ENCODE measurements around the gene GPALPP1. TPM values are rescaled to one million over a fixed set of nuclear protein-coding genes. Genes with fewer than 3 reads are reported as not detected.
"Not testable (repeated sequence)": the region's sequence is repeated elsewhere in the genome, so short reads cannot be mapped to it uniquely, and the experiment has no call there.

The GPALPP1 gene
- total RNA-seq, 2 experiments from 2014 or later = 31.8 to 34.1 TPM

GRCh38 chr13:45019981-45020380 is 30.6 kb downstream of the GPALPP1 start:
- H3K36me3 Mint-ChIP-seq (ENCODE audit: low read depth) = peaks cover 22% of the 10 kb centered on the region
- POLR2A ChIA-PET, H3K27me3 Mint-ChIP-seq, CTCF ChIA-PET, H3K4me1 Mint-ChIP-seq, H3K9me3 Mint-ChIP-seq, H3K27ac Mint-ChIP-seq, DNase-seq, H3K4me3 Mint-ChIP-seq: not testable (repeated sequence)

DNA sequence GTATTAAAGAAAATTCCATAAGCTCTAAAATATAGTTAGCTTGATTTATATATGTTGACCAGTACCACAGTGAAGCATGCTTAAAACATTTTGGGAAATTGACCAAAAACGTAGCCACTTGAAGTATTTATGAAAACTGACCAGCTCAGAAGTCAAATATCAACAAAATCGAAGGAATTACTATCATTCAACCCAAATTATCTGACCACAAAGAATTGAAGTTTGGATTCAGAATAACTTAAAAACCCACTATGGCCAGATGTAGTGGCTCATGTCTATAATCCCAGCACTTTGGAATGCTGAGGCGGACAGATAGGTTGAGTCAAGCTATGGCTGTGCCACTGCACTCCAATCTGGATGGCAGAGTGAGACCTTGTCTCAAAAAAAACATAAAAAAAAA is 31.9 kb downstream of the GPALPP1 start:
- no peaks in the 10 kb centered on the region for H3K9me3 Mint-ChIP-seq
- H3K27ac Mint-ChIP-seq = no peak overlapping the region
- no peaks in the 10 kb centered on the region for H3K27me3 Mint-ChIP-seq
- no peaks in the 10 kb centered on the region for H3K4me1 Mint-ChIP-seq
- DNase-seq = no peak
- POLR2A ChIA-PET = no interaction called here
- CTCF ChIA-PET = no interaction called here
- no peak overlapping the region for H3K4me3 Mint-ChIP-seq
- H3K36me3 Mint-ChIP-seq (ENCODE audit: low read depth) = peaks cover 18% of the 10 kb centered on the region

- peaks cover 16% of the 10 kb centered on the region for H3K36me3 Mint-ChIP-seq (ENCODE audit: low read depth)
- no peaks in the 10 kb centered on the region for H3K4me1 Mint-ChIP-seq
- H3K4me3 Mint-ChIP-seq = no peak overlapping the region
- CTCF ChIA-PET = interaction anchor here (0.7 kb wide), 1 partner anchor 1607 kb away, joined by 3 read pairs; no protein-coding TSS in a partner anchor
- H3K27me3 Mint-ChIP-seq = no peaks in the 10 kb centered on the region
- H3K27ac Mint-ChIP-seq = no peak overlapping the region
- H3K9me3 Mint-ChIP-seq = no peaks in the 10 kb centered on the region
- POLR2A ChIA-PET = no interaction called here
- no peak for DNase-seq
Measured at GRCh38 chr13:45024847-45025246, 35.5 kb downstream of the GPALPP1 start.

GRCh38 chr13:45034342-45034741 is 45.0 kb downstream of the GPALPP1 start:
- DNase-seq = no peak
- H3K9me3 Mint-ChIP-seq = no peaks in the 10 kb centered on the region
- H3K36me3 Mint-ChIP-seq (ENCODE audit: low read depth) = no peaks in the 10 kb centered on the region
- no peak overlapping the region for H3K4me3 Mint-ChIP-seq
- H3K4me1 Mint-ChIP-seq = no peaks in the 10 kb centered on the region
- no peaks in the 10 kb centered on the region for H3K27me3 Mint-ChIP-seq
- POLR2A ChIA-PET = no interaction called here
- no peak overlapping the region for H3K27ac Mint-ChIP-seq
- CTCF ChIA-PET = no interaction called here

DNA sequence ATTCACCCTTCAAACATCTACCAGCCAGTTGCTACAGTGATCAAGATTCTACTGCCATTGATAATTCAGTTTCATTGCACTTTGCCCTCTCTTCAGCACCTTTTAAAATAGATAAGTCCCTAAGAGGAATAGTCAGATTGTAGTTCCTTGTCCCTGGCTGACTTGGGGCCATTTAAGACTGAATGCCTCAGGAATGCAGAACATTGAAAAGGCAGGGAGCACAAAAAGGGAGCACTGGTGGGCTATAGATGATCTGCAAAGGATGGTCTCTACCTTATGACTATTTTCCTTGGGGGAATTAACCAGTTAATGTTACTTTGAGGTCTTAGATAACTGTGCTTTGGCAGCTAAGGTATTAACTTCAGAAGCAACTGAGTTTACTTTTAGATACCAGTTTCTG is 46.9 kb downstream of the GPALPP1 start:
- DNase-seq = no peak
- Mint-ChIP-seq H3K27me3 (no peaks in the 10 kb centered on the region), H3K9me3 (no peaks in the 10 kb centered on the region), H3K36me3 (ENCODE audit: low read depth) (no peaks in the 10 kb centered on the region), H3K4me1 (peaks cover 3% of the 10 kb centered on the region), H3K27ac (no peak overlapping the region), H3K4me3 (no peak overlapping the region)
- CTCF ChIA-PET = interaction anchor here (0.5 to 1.4 kb wide), 3 partner anchors 11 to 513 kb away, joined by 3 to 5 read pairs (median 3); no protein-coding TSS in a partner anchor
- POLR2A ChIA-PET = no interaction called here

GRCh38 chr13:45040173-45040572 is 50.8 kb downstream of the GPALPP1 start:
- DNase-seq = no peak
- Mint-ChIP-seq H3K4me1 (peaks cover 3% of the 10 kb centered on the region), H3K9me3 (no peaks in the 10 kb centered on the region), H3K27me3 (peaks cover 2% of the 10 kb centered on the region), H3K4me3 (no peak overlapping the region), H3K27ac (no peak overlapping the region), H3K36me3 (ENCODE audit: low read depth) (no peaks in the 10 kb centered on the region)
- ChIA-PET POLR2A (interaction anchor here (0.6 kb wide), 1 partner anchor 292 kb away, joined by 3 read pairs; no protein-coding TSS in a partner anchor), CTCF (no interaction called here)

GRCh38 chr13:45040622-45041021 is 51.3 kb downstream of the GPALPP1 start:
- H3K4me3 Mint-ChIP-seq = no peak overlapping the region
- no peak overlapping the region for H3K27ac Mint-ChIP-seq
- no peak for DNase-seq
- ChIA-PET POLR2A (interaction anchor here (0.6 kb wide), 1 partner anchor 292 kb away, joined by 3 read pairs; no protein-coding TSS in a partner anchor), CTCF (no interaction called here)
- H3K27me3 Mint-ChIP-seq = peaks cover 2% of the 10 kb centered on the region
- H3K9me3 Mint-ChIP-seq = no peaks in the 10 kb centered on the region
- H3K36me3 Mint-ChIP-seq (ENCODE audit: low read depth) = no peaks in the 10 kb centered on the region
- H3K4me1 Mint-ChIP-seq = peaks cover 3% of the 10 kb centered on the region

DNA sequence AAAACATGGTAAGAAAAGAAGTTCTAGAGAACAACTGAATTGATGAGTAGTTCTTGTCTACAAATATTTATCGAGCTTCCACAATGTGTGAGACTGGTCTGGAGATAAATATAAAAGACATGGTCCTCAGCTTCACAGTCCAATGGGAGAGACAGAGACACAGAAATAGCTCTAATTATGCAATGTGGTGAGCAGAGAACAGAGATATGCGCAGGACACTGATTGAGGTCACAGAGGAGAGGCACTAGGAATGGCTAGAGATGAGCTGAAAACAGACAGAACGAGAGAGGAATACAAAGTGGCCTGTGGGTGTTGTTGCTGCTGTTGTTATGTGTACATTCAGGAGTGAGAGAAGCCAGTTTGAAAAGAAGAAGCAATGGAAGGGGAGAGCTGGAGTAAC is 53.2 kb downstream of the GPALPP1 start:
- POLR2A ChIA-PET = no interaction called here
- peaks cover 14% of the 10 kb centered on the region for H3K27me3 Mint-ChIP-seq
- CTCF ChIA-PET = interaction anchor here (0.6 to 1.5 kb wide), 2 partner anchors 238 to 1428 kb away, joined by 4 read pairs; no protein-coding TSS in a partner anchor
- no peaks in the 10 kb centered on the region for H3K36me3 Mint-ChIP-seq (ENCODE audit: low read depth)
- H3K4me1 Mint-ChIP-seq = peaks cover 10% of the 10 kb centered on the region
- H3K27ac Mint-ChIP-seq = no peak overlapping the region
- no peak for DNase-seq
- no peak overlapping the region for H3K4me3 Mint-ChIP-seq
- H3K9me3 Mint-ChIP-seq = no peaks in the 10 kb centered on the region

DNA sequence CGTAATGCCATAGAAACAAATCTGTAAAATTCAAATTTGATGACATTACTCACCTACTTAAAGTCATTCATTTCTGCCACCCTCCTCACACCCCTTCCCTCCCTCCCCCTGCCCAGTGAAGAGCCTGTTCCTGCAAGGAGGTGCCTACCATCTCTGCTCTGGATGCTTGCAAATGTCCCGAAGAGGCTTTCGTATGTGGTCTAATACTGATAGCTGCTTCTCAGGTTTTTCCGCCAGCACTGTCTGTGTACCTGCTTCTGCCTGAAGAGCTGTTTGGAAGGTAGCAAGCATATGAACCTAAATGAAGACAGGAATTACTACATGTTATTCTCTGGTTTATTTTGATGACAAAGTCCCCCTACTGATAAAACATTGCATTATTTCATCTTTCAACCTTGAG is 57.1 kb downstream of the GPALPP1 start:
- Mint-ChIP-seq H3K4me3 (peak overlapping the region; percentile 69), H3K27ac (no peak overlapping the region), H3K36me3 (ENCODE audit: low read depth) (no peaks in the 10 kb centered on the region), H3K4me1 (peaks cover 26% of the 10 kb centered on the region), H3K9me3 (no peaks in the 10 kb centered on the region), H3K27me3 (peaks cover 26% of the 10 kb centered on the region)
- POLR2A ChIA-PET = no interaction called here
- no peak for DNase-seq
- CTCF ChIA-PET = interaction anchor here (0.6 to 3.8 kb wide), 11 partner anchors 10 to 316 kb away, joined by 3 to 16 read pairs (median 4); no protein-coding TSS in a partner anchor

DNA sequence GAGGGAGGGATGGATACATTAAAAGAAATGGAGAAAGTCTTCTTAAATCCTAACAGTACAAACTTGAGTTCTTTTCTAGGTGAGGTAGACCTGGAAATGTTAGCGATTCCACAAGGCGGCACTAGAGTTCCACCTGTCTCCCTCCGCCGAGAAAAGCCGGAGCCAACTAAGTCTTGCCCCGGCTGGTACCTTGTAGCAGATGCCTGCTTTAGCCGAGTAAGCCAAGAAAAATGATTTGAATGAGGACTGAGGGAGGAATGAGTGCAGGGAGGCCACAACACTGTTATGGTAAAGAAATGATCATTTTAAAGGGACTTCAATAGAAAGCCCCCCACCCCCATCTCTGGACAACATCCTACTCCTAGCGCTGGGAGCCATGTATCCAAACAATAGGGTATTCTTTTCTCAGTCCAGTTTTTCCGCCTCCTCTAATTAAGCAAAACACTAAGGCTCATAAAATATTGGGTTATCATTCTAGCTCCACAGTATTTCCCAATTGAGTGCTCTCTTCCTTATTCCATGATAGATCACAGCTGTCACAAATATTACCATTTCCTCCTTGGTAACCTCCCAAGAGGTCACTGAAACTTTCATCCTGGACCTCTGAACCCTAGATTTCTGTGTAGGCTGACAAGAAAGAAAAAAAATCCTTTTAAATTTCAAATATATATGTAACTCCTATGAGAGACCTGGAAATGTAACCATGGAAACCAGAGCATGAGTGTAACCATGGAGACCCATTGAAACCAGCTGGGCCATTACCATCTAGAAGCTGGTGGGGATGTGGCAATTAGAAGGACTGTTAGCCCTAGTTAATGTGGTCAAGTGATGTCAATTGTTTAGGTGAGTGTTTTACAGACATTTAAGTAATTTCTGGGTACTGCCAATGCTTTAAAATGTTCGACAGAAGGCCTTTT is 58.3 kb downstream of the GPALPP1 start:
- Mint-ChIP-seq H3K4me3 (peak overlapping the region; percentile 69), H3K27me3 (peaks cover 28% of the 10 kb centered on the region), H3K4me1 (peaks cover 26% of the 10 kb centered on the region), H3K9me3 (no peaks in the 10 kb centered on the region), H3K27ac (no peak overlapping the region), H3K36me3 (ENCODE audit: low read depth) (no peaks in the 10 kb centered on the region)
- POLR2A ChIA-PET = no interaction called here
- CTCF ChIA-PET = interaction anchor here (0.5 to 3.8 kb wide), 13 partner anchors 11 to 491 kb away, joined by 3 to 16 read pairs (median 3); no protein-coding TSS in a partner anchor
- DNase-seq = peak; percentile 82

DNA sequence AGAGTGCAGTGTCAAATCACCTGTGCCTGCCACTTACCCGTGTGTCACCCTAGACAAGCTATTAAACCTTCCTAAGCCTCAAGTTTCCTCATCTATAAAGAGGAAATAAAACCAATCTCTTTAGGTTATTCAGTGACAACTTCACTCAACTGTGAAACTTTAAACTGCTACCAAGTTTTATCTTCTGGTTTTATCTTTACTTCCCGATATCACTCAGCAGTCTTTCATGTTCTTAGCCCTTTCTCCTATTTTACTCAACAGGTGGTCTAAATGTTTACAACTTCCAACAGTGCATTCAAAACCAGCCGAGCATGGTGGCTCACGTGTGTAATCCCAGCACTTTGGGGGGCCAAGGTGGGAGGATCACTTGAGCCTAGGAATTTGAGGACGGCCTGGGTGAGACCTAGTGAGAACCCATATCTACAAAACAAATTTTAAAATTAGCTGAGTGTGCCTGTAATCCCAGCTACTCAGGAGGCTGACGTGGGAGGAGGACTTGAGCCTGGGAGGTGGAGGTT is 59.6 kb downstream of the GPALPP1 start:
- no peak overlapping the region for H3K27ac Mint-ChIP-seq
- ChIA-PET CTCF (interaction anchor here (1.3 kb wide), 1 partner anchor 159 kb away, joined by 3 read pairs; no protein-coding TSS in a partner anchor), POLR2A (no interaction called here)
- no peaks in the 10 kb centered on the region for H3K9me3 Mint-ChIP-seq
- H3K36me3 Mint-ChIP-seq (ENCODE audit: low read depth) = no peaks in the 10 kb centered on the region
- no peak for DNase-seq
- peaks cover 27% of the 10 kb centered on the region for H3K27me3 Mint-ChIP-seq
- peaks cover 26% of the 10 kb centered on the region for H3K4me1 Mint-ChIP-seq
- H3K4me3 Mint-ChIP-seq = no peak overlapping the region

DNA sequence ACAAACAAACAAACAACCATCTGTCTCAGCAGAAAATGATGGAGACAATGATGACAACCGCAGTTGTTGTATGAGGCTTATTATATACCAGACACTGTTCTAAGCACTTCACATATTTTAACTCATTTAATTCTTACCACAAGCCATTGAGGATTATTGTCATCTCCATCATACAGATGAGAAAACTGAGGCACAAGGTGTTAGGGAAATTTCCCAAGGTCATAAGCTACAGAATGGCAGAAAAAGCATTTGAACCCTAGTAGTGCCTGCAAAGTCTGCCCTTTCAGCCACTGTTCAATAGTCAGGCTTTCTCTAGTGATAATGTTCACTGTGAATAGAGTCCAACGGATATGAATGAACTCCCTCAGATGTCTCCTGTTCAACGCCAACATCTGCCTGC is 60.1 kb downstream of the GPALPP1 start:
- Mint-ChIP-seq H3K27ac (no peak overlapping the region), H3K4me1 (peaks cover 26% of the 10 kb centered on the region), H3K4me3 (no peak overlapping the region), H3K36me3 (ENCODE audit: low read depth) (no peaks in the 10 kb centered on the region), H3K27me3 (peaks cover 26% of the 10 kb centered on the region), H3K9me3 (no peaks in the 10 kb centered on the region)
- DNase-seq = no peak
- ChIA-PET CTCF (no interaction called here), POLR2A (no interaction called here)

DNA sequence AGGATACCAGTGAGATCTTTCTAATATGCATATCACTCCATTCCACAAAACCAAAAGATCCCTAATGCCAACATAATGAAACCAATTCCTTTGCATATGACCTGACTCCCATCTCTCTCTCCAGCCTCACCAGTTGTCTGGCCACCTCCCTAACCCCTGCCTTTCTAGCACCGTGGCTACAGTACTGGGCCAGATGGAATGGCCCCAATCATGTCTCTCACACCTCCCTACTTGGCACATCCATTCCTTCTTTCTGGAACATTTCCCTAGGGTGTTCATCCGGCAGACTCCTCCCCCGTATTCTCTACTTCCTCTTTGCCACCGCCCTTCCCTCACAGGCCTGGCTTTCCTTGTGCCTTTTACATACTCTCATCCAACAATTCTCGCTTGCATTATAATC is 62.0 kb downstream of the GPALPP1 start:
- Mint-ChIP-seq H3K4me1 (peaks cover 37% of the 10 kb centered on the region), H3K9me3 (no peaks in the 10 kb centered on the region), H3K4me3 (no peak overlapping the region), H3K36me3 (ENCODE audit: low read depth) (no peaks in the 10 kb centered on the region), H3K27me3 (peaks cover 25% of the 10 kb centered on the region), H3K27ac (no peak overlapping the region)
- ChIA-PET POLR2A (no interaction called here), CTCF (no interaction called here)
- no peak for DNase-seq
